Skin of body (tissue), 2 donors: Measurements from ENCODE around the gene KIAA0040. TPM values are rescaled to one million over a fixed set of nuclear protein-coding genes. Genes with fewer than 3 reads are reported as not detected.

ENCODE experiments used
- DNase-seq: peaks from one replicate; lab custom pipeline; 2025; lab: John Stamatoyannopoulos, UW
- total RNA-seq: library from RNA; depleted of rRNA; stranded (reverse); fragments of >200 nt; gene quantifications from one replicate; pipeline ENCODE4 v1.2.3, GENCODE V29; 2014

KIAA0040 gene
- total RNA-seq, 1 donor from 2014 or later: 8.7 TPM

DNA sequence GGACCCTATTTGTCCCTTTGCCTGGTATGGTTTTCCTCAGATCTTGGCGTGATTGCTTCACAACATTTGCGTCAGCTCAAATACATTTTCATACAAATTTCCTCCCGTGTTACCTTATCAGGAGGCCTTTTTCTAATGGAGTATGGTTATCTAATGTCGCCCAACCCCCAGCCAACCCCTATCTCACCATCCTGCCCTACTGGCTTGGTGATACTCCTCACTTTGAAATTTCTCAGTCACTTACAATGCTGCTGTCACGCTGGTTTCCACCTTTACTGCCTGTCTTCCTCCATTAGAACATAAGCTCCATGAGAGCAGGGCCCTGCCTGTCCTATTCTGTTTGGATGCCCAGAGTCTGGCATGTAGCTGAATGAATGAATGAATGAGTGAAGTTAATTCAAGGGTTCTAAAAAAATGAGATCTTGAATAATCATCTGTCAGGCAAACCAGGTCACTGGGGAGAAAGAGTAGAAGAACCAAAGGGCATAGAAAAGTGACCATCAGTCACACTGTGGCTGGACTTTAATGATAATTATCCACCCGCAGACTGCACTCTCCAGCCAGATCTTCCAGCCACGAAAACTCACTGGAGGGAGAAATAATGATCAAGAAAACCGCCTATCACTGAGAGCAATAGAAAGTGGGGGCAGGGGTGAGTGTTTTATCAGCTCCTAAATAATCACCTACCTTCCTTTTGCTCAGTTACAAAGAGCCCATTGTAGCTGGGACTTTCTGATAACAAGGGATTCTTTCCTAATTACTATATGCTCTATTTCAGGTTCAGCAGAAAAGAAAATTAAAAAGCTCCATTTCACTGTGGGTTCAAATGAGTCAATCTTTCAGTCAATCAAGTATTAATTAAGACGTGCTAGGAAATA lies 21.3 kb downstream of the KIAA0040 start:
- DNase-seq: no peak

DNA sequence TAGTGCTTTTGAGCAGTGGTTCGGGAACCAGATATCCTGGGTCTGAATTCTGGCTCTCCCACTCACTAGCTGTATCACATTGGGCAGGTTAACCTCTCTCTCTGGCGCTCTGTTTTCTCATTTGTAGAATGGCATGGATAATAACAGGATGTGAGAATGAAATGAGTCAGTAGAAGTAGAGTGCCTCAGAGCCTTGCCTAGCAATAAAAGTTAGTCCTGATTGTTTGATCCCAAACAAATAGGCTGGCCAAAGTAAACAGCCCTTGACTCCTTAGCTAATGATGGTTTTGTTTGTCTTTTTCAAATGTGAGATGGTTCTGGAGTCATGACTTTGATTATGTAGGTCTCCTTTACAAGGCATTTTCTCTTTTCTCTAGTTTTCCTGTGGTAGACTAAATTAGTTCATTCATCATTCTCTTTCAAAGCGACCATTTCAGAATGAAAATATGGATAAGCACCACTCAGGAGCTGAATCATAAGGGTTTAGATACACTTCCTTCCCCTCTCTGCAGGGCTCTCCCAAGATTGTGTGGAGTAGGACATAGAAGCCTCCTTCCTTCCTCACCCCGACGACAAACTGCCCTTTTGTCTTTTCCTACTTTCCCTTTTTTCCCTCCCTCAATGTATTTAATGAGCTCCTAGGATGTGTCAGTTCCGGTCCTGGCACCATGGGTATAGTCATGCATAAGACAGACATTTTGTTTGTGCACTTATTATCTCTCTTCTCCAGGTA lies 23.1 kb downstream of the KIAA0040 start:
- no peak for DNase-seq

DNA sequence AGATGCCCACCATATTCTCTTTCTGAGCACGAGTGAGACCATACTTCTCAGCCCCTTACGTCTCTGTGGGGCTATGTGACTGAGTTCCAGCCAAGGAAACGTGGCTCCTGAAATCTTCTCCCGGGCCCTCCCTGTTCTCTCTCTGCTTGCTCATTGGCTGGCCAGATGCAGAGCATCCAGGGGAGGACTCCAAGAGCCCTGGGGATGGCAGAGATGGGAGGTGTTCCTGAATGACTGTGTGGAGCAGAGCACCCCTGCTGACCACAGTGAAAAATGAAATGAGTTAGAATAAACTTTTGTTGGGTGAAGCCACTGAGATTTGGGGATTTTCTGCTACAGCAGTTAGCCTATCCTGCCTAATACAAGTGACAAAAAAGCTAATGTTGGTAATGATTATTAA lies 23.8 kb downstream of the KIAA0040 start:
- DNase-seq: no peak

DNA sequence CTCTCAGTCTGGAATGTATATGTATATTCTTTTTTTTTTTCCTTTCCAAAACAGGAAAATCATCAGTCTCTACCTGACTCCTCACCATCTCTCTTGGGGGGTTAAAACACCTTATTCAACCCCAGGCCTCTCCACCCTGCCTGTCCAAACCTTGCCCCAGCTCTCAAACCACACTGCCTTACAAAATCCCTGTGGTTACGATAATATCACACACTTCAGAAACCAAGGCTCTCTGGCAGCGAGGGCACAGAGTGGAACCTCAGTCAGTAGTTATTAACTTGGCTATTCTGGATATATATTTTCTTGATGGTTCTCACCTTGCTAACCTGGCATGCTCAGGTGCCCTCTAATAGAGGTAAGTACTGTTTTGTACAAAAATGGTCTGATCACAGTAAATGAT lies 24.7 kb downstream of the KIAA0040 start:
- DNase-seq: no peak

DNA sequence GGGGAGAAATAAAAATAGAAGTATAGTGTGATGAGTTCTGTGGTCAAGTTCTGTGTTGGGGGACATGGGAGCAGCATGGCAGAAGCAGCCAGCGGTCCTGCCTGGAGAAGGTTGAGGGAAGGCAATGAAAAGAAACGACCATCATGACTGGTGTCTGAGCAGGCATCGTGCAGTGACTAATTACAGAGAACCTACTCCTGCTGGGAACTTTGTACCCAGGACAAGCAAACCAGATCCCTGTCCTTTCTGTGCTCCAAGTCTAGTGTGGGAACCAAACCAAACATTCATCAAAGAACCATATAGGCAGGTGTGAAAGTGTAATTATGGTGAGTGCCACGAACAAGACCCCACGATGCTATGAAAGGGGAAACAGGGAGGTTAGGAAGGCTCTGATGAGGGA lies 25.8 kb downstream of the KIAA0040 start:
- no peak for DNase-seq

DNA sequence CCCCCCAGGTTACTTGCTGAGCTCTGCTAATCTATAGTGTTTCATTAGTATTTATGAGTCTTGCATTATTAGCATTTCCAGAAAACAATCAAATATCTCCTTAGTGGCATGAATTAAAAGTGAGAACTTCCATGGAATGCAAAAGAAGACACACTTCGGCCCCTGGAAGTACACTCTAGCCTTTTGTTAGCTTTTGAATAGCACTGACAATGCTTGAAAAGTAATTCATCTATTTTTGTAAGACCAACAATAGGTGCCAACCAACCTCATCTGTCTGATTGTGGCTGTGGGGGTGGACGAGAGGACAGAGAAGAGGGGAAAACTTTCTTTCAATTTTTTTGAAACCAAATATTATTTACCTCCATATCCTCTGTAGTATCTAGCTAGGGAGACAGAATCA lies 27.8 kb downstream of the KIAA0040 start:
- no peak for DNase-seq

DNA sequence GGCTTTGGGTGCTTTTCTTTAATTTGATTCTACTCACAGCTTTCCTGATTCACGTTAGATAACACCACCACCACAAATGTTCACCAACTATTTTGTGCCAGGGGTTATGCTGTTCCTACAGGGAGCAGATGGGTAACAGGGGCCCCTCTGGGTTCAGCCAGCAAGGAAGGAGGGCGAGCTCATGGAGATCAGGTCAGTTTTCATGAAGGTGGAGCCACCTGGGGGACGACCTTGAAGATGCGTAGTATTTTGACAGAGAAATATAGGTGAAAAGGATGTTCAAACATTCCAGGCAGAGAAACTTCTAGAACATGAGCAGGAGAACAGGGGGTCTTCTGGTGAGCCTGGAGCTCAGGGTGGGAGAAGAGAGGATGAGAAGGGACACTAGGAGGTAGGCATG lies 28.9 kb downstream of the KIAA0040 start:
- DNase-seq: no peak

DNA sequence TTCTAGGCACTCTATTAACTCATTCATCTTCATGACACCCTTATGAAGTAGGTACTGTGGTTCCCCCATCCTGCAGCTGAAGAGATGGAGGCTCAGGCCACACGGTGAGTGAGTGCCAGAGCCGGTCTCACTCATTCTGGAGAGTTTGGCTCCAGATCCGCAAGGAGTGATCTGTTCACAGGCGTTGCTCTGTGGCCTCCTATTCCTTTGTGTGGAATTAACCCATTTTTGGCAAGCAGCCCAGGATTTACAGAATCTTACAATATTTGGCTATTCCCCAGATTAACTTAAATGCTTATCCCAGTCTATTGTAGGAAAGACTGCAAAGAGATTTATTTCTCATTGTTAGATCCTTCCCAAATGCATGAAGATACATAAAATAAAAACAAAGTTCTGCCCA lies 29.6 kb downstream of the KIAA0040 start:
- DNase-seq: peak; percentile 71

DNA sequence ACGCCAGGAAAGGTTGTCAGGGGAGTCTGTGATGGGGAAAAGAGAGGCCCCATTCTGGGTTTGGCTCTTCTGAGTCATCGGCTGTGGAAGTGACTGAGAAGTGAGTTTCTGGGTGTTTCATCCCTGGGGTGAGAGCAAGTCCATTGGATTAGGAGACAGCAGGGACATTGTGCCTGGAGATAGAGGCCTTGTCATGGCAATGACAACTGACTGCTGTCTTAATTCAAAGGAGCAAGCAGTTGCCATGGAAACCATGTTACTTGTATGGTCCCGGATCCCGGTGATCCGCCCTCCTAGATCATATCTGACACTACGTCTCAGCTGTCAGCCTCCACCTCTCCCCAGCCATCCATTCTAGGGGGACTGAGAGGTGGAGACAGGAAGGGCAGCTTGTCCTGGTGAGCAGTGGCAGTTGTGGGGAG lies 34.4 kb downstream of the KIAA0040 start:
- no peak for DNase-seq

DNA sequence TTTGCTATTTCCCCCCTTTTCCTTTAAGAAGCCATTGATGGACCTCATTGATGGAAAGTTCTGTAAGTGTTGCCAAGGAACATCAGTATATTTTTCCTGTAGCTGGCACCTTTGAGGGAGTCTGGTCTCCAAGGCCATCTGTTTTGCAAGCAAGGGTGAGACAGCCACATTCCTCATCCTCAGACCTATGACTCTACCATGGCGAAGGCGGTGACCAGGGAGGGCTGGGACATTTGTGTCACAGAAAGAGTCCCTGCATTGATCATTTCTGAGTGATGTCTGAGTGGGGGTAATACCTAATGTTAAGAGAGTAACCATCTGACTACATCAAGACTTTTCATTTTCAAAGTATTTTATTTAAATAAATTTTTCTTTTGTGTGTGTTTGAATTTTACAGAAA lies 35.4 kb downstream of the KIAA0040 start:
- DNase-seq: no peak

DNA sequence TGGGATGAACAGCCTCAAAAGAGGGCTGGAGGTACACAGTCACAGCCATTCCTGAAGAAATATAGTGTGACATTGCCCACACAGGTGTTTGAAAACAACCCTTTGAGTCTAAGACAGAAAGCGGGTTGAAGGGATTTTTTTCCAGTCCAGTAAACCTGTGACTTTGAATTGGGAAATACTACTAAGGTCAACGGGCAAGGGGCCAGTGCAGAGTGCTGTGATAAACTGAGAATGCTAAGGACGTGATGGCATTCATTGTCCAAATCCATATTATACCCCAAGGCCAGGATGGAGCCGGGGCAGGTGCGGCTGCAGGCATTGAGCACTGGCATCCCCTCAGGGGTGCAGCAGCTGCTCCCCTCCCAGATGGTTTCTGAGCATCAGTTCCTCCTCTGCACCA lies 36.6 kb downstream of the KIAA0040 start:
- no peak for DNase-seq

DNA sequence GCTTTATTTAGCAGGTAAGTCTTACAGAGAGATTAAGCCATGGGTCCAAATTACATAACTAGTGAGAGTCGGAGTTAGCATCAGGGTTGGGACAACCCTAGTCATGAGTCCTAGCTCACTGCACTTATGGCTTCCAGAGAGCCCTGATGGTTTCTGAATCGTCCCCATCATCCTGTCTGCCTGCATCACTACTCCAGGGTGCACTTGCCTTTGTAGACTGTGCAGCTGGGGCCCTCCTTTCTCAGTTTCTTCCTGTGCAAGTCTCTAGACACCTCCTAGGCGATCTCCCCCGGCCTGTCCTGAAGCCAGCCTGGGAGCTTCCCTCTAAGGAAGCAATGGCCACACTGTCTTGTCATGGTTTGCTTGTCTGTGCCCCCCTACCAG lies 37.1 kb downstream of the KIAA0040 start:
- no peak for DNase-seq

DNA sequence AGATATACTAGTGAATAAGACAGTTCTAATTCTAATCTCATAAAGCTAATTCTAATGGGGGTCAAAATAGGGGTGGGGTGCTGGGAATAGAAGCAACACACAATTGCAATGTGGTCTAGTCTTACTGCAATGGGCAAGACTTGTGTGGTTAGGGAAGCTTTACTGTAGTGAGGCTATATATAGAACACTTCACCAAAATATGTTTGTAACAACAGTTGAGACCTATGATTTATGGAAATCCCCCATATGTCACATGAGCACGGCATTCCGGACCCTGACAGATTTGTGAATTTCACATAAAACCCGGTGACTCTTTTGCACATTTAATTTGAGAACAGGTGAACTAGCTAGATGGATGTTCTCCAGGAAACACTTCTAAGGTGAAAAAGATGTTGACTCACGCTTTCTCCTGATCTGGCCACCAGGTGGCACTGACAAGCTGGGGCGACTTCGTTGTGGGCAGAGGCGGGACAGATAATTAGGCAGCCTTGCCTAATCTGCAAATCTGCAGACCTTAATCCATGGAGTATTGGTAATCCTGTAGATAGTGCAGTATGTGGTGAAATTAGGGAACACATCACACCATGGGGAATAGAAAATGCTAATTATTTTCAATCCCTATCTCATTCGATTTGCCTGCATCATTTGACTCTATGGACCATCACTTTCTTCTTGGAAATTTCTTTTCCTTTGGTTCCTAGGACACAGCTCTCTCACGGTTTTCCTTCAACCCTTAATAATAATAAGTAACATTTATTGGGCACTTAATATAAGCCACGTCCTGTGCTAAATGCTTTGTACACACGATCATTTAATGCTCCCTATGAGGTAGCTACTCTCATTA lies 37.7 kb downstream of the KIAA0040 start:
- DNase-seq: peak; percentile 28

DNA sequence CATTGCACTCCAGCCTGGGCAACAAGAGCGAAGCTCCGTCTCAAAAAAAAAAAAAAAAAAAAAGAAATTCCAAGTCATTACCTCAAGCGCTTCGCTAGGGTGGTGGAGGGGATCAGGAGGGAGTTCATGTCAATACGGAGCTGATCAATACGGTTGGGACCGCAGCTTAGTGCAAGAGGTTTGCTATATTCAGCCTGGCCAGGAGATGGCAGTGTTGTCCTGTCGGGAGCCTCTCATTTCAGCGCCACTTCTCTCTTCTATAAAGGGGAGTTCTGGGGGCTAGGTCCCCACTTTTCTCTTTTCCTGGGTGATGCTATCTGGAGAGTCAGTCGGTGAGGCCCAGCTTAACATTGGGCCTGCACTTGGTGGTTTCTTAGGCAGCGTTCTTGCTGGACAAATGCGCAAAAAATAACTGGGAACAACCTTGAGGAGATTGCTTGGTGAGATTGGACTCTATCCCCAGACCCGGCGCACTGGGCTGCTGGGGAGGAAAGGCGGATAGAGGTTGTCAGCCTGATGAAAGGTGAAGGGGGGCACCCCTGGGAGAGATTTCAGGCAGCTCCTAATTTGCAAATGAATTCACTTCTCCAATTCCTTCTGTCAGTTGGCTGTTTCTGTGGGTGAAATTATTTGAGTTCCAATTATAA lies 40.4 kb downstream of the KIAA0040 start:
- DNase-seq: peak; percentile 19

DNA sequence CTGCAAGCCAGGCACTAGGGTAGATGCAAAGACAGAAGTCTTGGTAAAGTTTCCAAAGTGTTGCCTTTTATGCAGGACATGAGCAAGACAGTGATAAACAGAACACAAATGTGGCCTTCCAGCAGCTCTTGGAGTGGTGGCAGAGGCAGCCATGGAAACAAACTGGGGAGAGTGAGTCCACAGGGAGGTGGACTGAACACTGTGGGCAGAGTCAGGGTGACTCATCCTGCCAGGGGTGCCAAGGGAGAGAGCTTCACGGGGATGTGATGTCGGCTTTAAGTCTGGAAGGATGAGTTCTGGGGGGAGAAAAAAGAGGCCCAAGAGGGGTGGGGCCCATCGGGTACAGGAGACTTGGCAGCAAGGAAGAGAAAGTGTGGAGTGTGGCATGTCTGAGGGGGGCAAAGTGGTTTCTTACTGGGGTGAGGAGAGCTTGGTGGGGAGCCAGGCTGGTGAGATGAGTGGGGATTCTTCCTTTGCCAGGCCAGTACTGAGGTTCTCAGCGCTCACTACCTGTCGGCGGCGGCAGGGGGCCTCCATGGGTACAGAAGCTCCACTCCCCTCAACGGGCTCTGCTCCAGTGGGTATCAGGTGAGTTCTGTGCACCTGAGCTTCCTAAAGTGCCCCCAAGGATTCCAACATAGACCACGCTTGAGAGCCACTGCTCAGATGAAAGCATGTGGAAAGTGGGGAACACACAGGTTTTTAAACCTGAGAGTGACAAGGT lies 41.8 kb downstream of the KIAA0040 start:
- no peak for DNase-seq

DNA sequence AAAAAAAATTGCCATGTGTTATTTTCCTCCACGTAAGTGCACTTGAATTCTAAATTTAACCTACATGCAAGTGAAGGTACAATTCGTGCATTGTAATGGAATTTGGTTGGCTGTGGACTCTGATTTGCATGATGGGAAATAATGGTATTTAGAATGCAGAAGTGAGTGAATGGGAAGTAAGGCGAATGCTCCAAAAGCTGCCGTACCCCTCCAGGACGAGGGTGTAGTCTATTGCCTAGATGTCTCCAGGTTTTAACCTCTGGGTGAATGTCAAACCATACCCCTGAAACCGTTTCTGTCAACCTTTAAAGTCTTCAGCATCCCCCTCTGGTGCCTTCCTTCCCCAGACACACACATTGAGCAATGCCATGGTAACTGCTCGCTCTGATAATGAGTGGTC lies 44.5 kb downstream of the KIAA0040 start:
- no peak for DNase-seq

DNA sequence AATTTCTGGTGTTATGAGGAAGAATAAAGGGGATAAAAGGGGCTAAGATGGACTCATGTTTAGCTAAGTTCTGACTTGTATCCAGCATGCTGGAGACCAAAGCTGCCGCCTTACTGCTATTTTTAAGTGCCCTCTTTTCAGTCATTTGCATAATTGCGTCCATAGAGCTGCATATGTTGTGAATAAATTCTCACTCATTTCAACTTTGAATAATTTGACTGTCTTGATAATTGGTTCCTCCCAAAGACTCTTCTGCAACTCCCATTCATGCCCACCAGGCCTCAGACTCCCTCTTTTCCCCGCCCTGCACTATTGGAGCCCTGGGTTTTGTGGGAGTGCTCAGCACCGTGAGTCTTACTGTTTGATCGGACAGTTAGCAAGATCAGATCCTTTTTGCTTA lies 45.0 kb downstream of the KIAA0040 start:
- DNase-seq: no peak

DNA sequence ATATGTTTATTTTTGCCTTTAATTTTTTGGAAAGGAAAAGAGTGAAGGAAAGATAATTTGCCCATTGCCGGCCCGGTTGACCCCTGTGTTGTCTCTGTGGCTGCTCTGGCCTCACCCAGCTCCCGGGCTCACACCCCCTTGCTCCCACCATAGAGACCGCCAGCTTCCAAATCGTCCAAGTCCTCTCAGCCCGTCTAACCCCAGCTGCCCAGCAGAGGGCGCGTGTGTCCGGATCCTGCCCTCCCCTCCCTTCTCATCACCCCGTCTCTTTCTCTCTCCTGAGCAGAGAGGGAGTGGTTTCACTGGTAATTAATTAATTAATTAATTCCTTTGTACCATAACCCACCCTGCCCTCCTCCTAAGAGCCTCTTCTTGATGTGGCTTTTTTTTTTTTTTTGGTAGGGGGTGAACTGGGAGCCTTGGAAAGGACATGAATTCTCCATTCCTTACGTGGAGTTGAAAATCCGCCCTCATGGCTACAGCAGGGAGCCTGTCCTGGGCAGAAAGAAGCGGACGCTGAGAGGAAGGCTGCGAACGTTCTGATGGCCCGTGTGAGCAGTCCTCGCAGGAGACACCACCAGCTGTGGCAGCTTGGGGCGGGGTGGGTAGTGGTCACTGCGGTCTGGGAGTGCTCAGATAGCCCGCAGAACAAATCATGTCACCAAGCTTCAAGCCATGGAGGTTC lies 45.9 kb downstream of the KIAA0040 start:
- DNase-seq: peak; percentile 27

DNA sequence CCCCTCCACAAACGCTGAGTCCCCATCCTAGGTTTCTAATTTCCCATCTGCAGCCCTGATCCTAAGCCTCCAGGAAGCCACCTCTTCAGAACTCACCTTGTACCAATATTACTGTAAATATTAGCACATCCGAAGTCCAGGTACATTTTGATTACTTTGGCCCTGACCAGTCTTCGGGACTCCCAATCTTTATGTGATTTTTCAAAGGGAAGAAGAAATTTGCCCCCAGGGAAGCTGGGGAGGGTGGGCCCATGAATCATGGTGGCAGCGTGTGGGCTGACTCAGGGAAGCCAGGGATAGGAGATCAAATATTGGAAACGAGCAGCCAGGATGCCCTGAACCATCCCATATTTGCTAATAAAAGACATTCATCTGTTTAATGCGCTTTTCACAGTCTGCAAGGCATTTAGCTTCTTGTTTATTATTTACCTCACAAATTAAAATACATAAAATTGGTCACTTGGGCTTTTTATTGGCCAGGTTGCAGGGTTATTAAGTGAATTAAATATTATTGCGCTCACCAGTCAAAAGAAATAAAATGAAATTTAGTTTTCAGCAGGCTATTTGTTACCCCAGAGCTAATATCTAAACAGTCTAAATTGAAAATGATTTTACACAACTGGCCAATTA lies 46.6 kb downstream of the KIAA0040 start:
- no peak for DNase-seq

DNA sequence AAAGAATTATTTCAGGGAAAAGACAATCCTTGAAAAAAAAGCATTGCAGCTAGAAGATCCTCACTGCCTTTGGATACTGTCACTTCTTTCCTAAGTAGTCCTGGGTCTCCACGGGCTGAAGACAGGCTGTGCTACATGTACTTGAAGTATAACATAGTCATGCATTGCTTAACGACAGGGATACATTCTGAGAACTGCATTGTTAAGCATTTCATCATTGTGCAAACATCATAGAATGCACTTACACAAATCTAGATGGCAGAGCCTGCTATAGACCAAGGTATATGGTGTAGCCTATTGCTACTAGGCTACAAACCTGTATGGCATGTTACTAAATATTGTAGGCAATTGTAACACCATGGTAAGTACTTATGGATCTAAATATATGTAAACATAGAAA lies 54.0 kb downstream of the KIAA0040 start:
- no peak for DNase-seq
